ENCODE results near the gene FJX1.

Gene FJX1

DNA sequence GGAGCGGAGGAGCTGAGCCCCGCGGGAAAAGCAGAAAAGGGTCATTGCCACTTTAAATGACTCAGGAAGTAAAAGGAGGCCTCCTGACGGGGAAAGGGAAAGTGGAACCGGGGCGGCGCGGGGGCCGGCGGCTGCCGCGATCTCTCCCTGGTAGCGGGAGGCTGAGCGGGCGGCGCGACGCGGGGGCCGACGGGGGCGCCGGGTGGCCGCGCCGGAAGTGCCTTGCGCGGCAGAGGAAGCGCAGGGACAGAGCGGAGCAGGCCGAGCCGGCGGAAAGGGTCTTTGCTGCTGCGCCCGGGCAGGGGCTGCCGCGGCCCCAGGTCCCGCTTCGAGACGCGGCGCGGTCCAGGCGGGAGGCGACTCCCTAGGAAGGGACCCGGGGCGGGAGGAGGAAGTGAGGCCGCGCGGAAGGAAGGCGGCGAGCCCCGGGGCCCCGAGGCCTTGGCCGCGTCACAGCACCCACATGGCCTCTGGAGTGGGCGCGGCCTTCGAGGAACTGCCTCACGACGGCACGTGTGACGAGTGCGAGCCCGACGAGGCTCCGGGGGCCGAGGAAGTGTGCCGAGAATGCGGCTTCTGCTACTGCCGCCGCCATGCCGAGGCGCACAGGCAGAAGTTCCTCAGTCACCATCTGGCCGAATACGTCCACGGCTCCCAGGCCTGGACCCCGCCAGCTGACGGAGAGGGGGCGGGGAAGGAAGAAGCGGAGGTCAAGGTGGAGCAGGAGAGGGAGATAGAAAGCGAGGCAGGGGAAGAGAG is 44.6 kb downstream of the FJX1 start, which contains the start of gene TRIM44:
TRIM44 (plus strand) TSS at position 127 of the 759 bp plus-strand sequence; CDS start at position 464, 337 bp downstream.
- Histone ChIP-seq H3K27me3 (ENCODE audit: insufficient read depth, low read length) (no peaks in the 10 kb centered on the region), H3K79me2 (ENCODE audit: insufficient read depth, low read length) (peaks cover under 1% of the 10 kb centered on the region; the same call in 1 of the 2 replicates), H3K4me2 (ENCODE audit: low read length) (peak within 1 kb of the TSS; percentile 69), H3K9ac (ENCODE audit: low read length) (peak within 1 kb of the TSS; percentile 46), H3K36me3 (ENCODE audit: insufficient read depth, low read length) (peaks cover 12% of the 10 kb centered on the region), H3K4me1 (ENCODE audit: insufficient read depth, low read length, severe bottlenecking) (peaks cover 31% of the 10 kb centered on the region), H3F3A (ENCODE audit: insufficient read depth, low read length) (no peaks in the 10 kb centered on the region), H4K20me1 (ENCODE audit: insufficient read depth, low read length) (no peaks in the 10 kb centered on the region), H2AFZ (ENCODE audit: low read length) (peak within 1 kb of the TSS; percentile 45; the same call in 1 of the 2 replicates), H3K27ac (ENCODE audit: low read depth, low read length, poor library complexity, severe bottlenecking) (no peak within 1 kb of the TSS), H3K4me3 (ENCODE audit: low read depth, low read length, poor library complexity, severe bottlenecking) (peak within 1 kb of the TSS; percentile 60), H3K9me2 (ENCODE audit: low read depth, low read length) (no peaks in the 10 kb centered on the region), H3K9me3 (ENCODE audit: low read length) (peaks cover 11% of the 10 kb centered on the region; the same call in 1 of the 2 replicates)
- TF ChIP-seq EZH2 (IDR thresholded peaks at IDR 0.05; ENCODE audit: borderline replicate concordance, low read length) = no peak
- TF ChIP-seq, protein P1, sequence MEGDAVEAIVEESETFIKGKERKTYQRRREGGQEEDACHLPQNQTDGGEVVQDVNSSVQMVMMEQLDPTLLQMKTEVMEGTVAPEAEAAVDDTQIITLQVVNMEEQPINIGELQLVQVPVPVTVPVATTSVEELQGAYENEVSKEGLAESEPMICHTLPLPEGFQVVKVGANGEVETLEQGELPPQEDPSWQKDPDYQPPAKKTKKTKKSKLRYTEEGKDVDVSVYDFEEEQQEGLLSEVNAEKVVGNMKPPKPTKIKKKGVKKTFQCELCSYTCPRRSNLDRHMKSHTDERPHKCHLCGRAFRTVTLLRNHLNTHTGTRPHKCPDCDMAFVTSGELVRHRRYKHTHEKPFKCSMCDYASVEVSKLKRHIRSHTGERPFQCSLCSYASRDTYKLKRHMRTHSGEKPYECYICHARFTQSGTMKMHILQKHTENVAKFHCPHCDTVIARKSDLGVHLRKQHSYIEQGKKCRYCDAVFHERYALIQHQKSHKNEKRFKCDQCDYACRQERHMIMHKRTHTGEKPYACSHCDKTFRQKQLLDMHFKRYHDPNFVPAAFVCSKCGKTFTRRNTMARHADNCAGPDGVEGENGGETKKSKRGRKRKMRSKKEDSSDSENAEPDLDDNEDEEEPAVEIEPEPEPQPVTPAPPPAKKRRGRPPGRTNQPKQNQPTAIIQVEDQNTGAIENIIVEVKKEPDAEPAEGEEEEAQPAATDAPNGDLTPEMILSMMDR (IDR thresholded peaks at IDR 0.05; ENCODE audit: low read length) = no peak

DNA sequence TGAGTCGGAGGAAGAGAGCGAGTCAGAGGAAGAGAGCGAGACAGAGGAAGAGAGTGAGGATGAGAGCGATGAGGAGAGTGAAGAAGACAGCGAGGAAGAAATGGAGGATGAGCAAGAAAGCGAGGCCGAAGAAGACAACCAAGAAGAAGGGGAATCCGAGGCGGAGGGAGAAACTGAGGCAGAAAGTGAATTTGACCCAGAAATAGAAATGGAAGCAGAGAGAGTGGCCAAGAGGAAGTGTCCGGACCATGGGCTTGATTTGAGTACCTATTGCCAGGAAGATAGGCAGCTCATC is 45.1 kb downstream of the FJX1 start:
- peak overlapping the region; percentile 60 for H3K4me3 ChIP-seq (ENCODE audit: low read depth, low read length, poor library complexity, severe bottlenecking)
- peaks cover 12% of the 10 kb centered on the region for H3K36me3 ChIP-seq (ENCODE audit: insufficient read depth, low read length)
- peak overlapping the region; percentile 69 for H3K4me2 ChIP-seq (ENCODE audit: low read length)
- H3F3A ChIP-seq (ENCODE audit: insufficient read depth, low read length) = no peaks in the 10 kb centered on the region
- no peak overlapping the region for H3K27ac ChIP-seq (ENCODE audit: low read depth, low read length, poor library complexity, severe bottlenecking)
- H2AFZ ChIP-seq (ENCODE audit: low read length) = no peak overlapping the region
- no peaks in the 10 kb centered on the region for H3K9me2 ChIP-seq (ENCODE audit: low read depth, low read length)
- no peaks in the 10 kb centered on the region for H3K27me3 ChIP-seq (ENCODE audit: insufficient read depth, low read length)
- peaks cover 3% of the 10 kb centered on the region; the same call in 1 of the 2 replicates for H3K79me2 ChIP-seq (ENCODE audit: insufficient read depth, low read length)
- H3K9me3 ChIP-seq (ENCODE audit: low read length) = peaks cover 11% of the 10 kb centered on the region; the same call in 1 of the 2 replicates
- H3K9ac ChIP-seq (ENCODE audit: low read length) = peak overlapping the region; percentile 46; the same call in 1 of the 2 replicates
- H4K20me1 ChIP-seq (ENCODE audit: insufficient read depth, low read length) = no peaks in the 10 kb centered on the region
- peaks cover 31% of the 10 kb centered on the region for H3K4me1 ChIP-seq (ENCODE audit: insufficient read depth, low read length, severe bottlenecking)
- TF ChIP-seq, protein P1 (IDR thresholded peaks at IDR 0.05; ENCODE audit: low read length) = no peak
- no peak for TF ChIP-seq EZH2 (IDR thresholded peaks at IDR 0.05; ENCODE audit: borderline replicate concordance, low read length)

DNA sequence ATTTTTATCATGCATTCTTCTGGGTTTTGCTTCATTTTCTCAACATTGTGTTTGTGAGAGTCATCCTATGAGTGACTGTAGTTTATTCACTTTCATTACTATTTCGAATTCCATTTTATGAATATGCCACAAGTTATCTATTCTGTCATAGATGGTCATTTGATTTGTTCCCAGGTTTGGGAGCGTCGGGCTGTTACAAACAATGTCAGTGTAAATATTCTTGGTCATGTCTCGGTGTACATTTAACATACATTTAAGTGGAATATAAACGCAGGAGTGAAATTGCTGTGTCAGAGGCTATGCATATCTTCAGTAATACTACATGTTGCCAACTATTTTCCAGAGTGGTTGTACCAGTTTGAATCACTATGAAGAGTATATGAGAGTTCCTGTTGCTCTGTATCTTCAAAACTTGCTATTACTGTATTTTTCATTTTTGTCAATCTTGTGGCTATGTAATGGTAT is 46.7 kb downstream of the FJX1 start:
- peaks cover 12% of the 10 kb centered on the region for H3K36me3 ChIP-seq (ENCODE audit: insufficient read depth, low read length)
- H3K9me3 ChIP-seq (ENCODE audit: low read length) = peaks cover 11% of the 10 kb centered on the region; the same call in 1 of the 2 replicates
- no peak overlapping the region for H3K9ac ChIP-seq (ENCODE audit: low read length)
- H3K4me3 ChIP-seq (ENCODE audit: low read depth, low read length, poor library complexity, severe bottlenecking) = no peak overlapping the region
- H3F3A ChIP-seq (ENCODE audit: insufficient read depth, low read length) = no peaks in the 10 kb centered on the region
- TF ChIP-seq, protein P1 (IDR thresholded peaks at IDR 0.05; ENCODE audit: low read length) = no peak
- no peak for TF ChIP-seq EZH2 (IDR thresholded peaks at IDR 0.05; ENCODE audit: borderline replicate concordance, low read length)
- H4K20me1 ChIP-seq (ENCODE audit: insufficient read depth, low read length) = no peaks in the 10 kb centered on the region
- no peak overlapping the region for H3K27ac ChIP-seq (ENCODE audit: low read depth, low read length, poor library complexity, severe bottlenecking)
- no peak overlapping the region for H2AFZ ChIP-seq (ENCODE audit: low read length)
- H3K27me3 ChIP-seq (ENCODE audit: insufficient read depth, low read length) = no peaks in the 10 kb centered on the region
- H3K4me1 ChIP-seq (ENCODE audit: insufficient read depth, low read length, severe bottlenecking) = peaks cover 31% of the 10 kb centered on the region
- H3K79me2 ChIP-seq (ENCODE audit: insufficient read depth, low read length) = peaks cover 3% of the 10 kb centered on the region; the same call in 1 of the 2 replicates
- H3K9me2 ChIP-seq (ENCODE audit: low read depth, low read length) = no peaks in the 10 kb centered on the region
- H3K4me2 ChIP-seq (ENCODE audit: low read length) = no peak overlapping the region
